Stimulated activated CD8-positive, alpha-beta memory T cell treated with anti-CD3 and anti-CD28 coated beads, Interleukin-2, amount 100 ng/mL, for 1 hour (primary cell): ENCODE results near the gene CHRDL1.
"Not testable (repeated sequence)": the region's sequence is repeated elsewhere in the genome, so short reads cannot be mapped to it uniquely, and the experiment has no call there.

ENCODE experiments used
- DNase-seq, 2 donors: peaks; one replicate each; pipeline ENCODE4 v3.0.0-alpha.2; 2020; ENCODE audit warnings: low read depth in 2 of 2

CHRDL1 gene

GRCh38 chrX:110795645-110796406 is at the start of gene CHRDL1:
TSS of gene CHRDL1 (minus strand) at chrX:110795817. CDS start at chrX:110792181, 3,636 bp downstream.
- no peak for DNase-seq

- no peak for DNase-seq
Measured at GRCh38 chrX:110836982-110837381, 41.4 kb upstream of the CHRDL1 start.

- DNase-seq: no peak
Measured at GRCh38 chrX:110836451-110836850, 40.8 kb upstream of the CHRDL1 start.

GRCh38 chrX:110836001-110836400 is 40.4 kb upstream of the CHRDL1 start:
- DNase-seq: no peak

DNA sequence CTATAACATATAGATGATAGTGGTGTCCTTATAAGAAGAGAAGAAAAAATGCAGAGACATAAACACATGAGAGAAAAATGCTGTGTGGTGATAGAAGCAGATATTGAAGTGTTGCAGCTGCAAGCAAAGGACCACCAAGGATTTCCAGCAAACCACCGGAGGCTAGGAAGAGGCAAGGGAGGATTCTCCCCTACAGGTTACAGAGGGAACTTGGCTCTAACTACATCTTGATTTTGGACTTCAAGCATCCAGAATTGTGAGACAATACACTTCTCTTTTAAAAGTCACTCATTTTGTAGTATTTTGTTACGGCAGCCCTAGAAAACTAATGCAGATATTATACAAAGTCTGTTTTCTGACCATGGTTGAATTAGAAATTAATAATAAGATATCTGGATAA is 30.4 kb upstream of the CHRDL1 start:
- no peak for DNase-seq

DNA sequence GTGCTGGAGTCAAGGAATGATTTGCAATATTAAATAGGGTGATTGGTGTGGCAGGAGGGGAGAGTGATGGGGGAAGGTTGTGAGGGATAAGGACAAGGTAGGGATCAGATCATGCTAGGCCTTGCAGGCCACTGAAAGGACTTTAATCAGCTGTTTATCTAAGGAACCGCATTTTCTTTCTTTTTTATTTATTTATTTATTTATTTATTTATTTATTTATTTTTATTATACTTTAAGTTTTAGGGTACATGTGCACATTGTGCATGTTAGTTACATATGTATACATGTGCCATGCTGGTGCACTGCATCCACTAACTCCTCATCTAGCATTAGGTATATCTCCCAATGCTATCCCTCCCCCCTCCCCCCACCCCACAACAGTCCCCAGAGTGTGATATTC is 20.9 kb upstream of the CHRDL1 start:
- DNase-seq: not testable (repeated sequence)

- no peak for DNase-seq
Measured at GRCh38 chrX:110806145-110806544, 10.5 kb upstream of the CHRDL1 start.

DNA sequence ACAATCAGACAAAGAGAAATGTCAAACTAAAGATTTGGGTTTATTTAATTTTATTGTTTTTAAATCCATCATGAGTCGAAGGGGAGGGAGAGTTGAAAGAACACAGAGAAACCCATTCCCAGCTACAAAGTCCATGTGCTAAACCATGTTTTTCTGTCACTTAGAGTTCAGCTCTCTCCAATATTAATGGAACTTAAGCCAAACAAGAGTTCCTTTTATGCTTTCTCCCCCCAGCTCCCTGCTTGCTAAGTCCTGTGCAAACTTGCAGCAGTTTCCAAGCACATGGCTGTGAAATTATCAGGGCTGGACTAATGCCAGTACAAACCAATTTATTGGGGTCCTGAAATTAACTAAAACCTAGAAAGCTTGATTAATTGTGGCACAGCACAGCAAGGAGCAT is 9.7 kb upstream of the CHRDL1 start:
- no peak for DNase-seq

- DNase-seq: no peak
Measured at GRCh38 chrX:110804446-110804845, 8.8 kb upstream of the CHRDL1 start.

DNA sequence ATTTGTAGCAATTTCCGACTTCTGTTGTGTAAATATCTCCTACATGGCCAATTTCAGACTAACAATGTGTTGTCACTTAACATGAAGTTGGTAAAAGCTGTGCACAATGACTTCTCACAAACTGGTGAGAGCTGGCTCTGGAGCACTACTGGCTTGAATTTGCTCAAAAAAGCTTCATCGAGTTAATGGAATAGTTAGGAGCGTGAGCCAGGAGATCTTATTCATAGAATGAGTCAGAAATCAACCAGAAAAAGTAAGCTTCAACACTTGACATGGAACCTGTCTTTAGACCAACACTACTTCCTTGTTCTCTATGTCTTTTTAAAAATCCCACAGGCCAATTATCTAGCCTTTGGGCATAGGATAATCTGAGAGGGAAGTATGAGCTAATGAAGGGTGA is 7.9 kb upstream of the CHRDL1 start:
- DNase-seq: no peak

DNA sequence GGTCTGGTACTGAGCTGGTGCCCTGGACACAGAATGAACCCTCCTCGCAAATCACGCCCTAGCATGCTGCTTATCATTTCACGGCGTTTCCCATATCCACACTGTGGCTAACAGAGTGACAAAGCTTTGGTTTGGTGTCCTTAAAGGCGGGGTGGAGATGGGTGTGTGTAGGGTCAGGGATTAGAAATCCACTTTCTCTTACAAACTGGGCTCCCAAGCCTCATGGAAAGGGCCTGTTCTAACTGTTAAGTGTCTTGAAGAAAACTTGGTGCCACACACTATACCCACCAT is 735 bp upstream of the CHRDL1 start:
- no peak for DNase-seq

- DNase-seq: no peak
Measured at GRCh38 chrX:110794601-110795000, 1.0 kb downstream of the CHRDL1 start.

GRCh38 chrX:110791071-110791470 is 4.5 kb downstream of the CHRDL1 start:
- no peak for DNase-seq

GRCh38 chrX:110786486-110786885 is 9.1 kb downstream of the CHRDL1 start:
- no peak for DNase-seq

DNA sequence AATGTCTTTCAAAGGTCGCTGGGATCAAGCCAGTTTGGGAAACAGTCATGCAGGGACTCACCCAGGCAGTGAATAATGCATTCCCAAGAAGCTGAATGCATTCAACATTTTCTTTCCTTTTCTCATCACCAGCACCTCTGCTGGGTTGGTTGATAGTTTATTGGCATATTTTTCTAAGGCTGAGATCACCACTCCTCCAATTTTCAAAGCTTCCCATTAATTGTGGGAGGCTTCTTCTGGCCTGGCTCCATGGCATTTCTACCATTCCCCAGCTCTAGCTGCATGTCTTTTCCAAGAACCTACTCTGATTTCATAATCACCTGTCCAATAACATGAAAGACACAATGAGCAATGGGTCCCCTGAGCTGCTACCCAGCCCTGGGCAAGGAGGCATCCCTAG is 35.8 kb downstream of the CHRDL1 start:
- DNase-seq: no peak

GRCh38 chrX:110758781-110759422 is 36.7 kb downstream of the CHRDL1 start:
- no peak for DNase-seq

GRCh38 chrX:110755611-110756010 is 40.0 kb downstream of the CHRDL1 start:
- no peak for DNase-seq

DNA sequence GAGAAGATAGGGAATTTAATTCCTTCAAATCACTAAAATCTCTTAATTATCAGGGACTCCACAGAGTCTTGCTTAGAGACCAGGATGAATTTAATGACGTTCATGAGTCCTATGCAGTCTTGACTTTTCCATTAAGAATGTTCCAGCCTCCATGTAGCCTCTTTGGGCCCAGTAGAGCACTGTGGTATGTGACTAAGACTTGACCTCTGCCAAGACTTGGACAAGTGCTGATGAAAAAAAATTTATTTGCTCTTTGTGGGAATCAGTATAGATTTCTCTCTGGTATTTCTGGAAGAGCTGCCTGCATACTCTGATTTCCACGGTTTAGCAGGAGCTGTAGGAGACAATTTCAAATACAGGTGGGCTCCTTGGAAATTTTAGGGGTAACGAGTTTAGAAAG is 40.6 kb downstream of the CHRDL1 start:
- DNase-seq: no peak

- DNase-seq: no peak
Measured at GRCh38 chrX:110750526-110751189, 45.0 kb downstream of the CHRDL1 start.

DNA sequence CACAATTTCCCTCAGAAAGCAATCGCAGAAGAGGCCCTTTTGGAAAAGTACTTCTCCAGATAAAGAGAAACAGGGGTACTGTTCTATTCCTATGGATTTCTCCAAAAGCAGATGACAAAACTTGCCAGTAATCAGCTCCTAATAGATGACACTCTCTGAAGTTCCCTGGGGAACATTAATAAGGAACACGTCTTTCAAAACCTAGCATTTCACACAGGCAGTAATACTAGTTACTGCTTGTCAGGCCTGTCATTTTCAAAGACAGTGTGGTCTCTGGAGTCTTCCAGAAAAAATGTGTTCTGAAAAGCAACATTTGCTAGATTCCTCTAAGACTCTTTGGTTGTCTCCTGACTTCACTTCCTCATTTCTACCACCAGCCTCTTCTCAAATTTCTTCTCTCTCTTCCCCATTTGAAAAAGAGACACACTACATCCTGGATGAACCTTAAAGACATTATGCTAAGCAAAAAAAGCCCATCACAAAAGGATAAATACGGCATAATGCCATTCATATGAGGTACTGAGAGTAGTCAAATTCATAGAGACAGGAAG is 47.3 kb downstream of the CHRDL1 start:
- no peak for DNase-seq

GRCh38 chrX:110746014-110746413 is 49.6 kb downstream of the CHRDL1 start:
- DNase-seq: no peak

GRCh38 chrX:110745288-110745687 is 50.3 kb downstream of the CHRDL1 start:
- DNase-seq: no peak
